NCI-H1417 treated with DMSO at 0.1 percent for 48 hours (cell line): ENCODE results near the gene SAMD8.
A peak's percentile ranks its signal among the peaks of the same experiment; 100 is the strongest.
"Not testable (repeated sequence)": the region's sequence is repeated elsewhere in the genome, so short reads cannot be mapped to it uniquely, and the experiment has no call there.

Source experiments
- DNase-seq: peaks from one replicate; lab custom pipeline; 2025; lab: John Stamatoyannopoulos, UW

Gene SAMD8

GRCh38 chr10:75086278-75086934 is 25.1 kb upstream of the SAMD8 start:
- no peak for DNase-seq

- no peak for DNase-seq
These were observed 22.8 kb upstream of the SAMD8 start for GRCh38 chr10:75088640-75089039.

- no peak for DNase-seq
These were observed 21.8 kb upstream of the SAMD8 start for GRCh38 chr10:75089634-75090033.

- no peak for DNase-seq
These were observed 20.3 kb upstream of the SAMD8 start for GRCh38 chr10:75091146-75091545.

GRCh38 chr10:75094465-75094864 is 17.0 kb upstream of the SAMD8 start:
- no peak for DNase-seq

GRCh38 chr10:75095631-75096030 is 15.8 kb upstream of the SAMD8 start:
- no peak for DNase-seq

GRCh38 chr10:75096749-75097148 is 14.7 kb upstream of the SAMD8 start:
- no peak for DNase-seq

- peak; percentile 0 for DNase-seq
These were observed 13.7 kb upstream of the SAMD8 start for GRCh38 chr10:75097666-75098285.

GRCh38 chr10:75098902-75099673 is 12.4 kb upstream of the SAMD8 start:
- no peak for DNase-seq

GRCh38 chr10:75099952-75100763 is 11.3 kb upstream of the SAMD8 start:
- no peak for DNase-seq

GRCh38 chr10:75100764-75101291 is 10.6 kb upstream of the SAMD8 start:
- DNase-seq: no peak

- DNase-seq: no peak
These were observed 9.8 kb upstream of the SAMD8 start for GRCh38 chr10:75101416-75102251.

- DNase-seq: no peak
These were observed 8.4 kb upstream of the SAMD8 start for GRCh38 chr10:75102830-75103673.

GRCh38 chr10:75103881-75104686 is 7.4 kb upstream of the SAMD8 start:
- DNase-seq: no peak

- DNase-seq: no peak
These were observed 6.6 kb upstream of the SAMD8 start for GRCh38 chr10:75104842-75105241.

- DNase-seq: no peak
These were observed 5.8 kb upstream of the SAMD8 start for GRCh38 chr10:75105576-75106197.

- DNase-seq: no peak
These were observed 5.2 kb upstream of the SAMD8 start for GRCh38 chr10:75106242-75106641.

- DNase-seq: not testable (repeated sequence)
These were observed 4.6 kb upstream of the SAMD8 start for GRCh38 chr10:75106891-75107290.
